CD4-positive, alpha-beta T cell (primary cell): ENCODE measurements around the gene WAS. TPM values are rescaled to one million over a fixed set of nuclear protein-coding genes. Genes with fewer than 3 reads are reported as not detected.

Experiments
- ATAC-seq: fragments of 200-7000 bp; cut with Tn5 transposase; one replicate; pipeline ENCODE4 v1.10.0; 2022; ENCODE audit warnings: mild to moderate bottlenecking; ENCODE audit not compliant: poor library complexity
- CTCF ChIA-PET: fragments of 350-600 bp; sonication (Branson Sonifier 250); formaldehyde crosslinking; loops from one replicate; lab custom pipeline; 2021; ENCODE audit warnings: antibody characterized with exemption, inconsistent platforms; lab: Charles Lee
- POLR2A ChIA-PET: fragments of 350-600 bp; sonication (Branson Sonifier 250); formaldehyde crosslinking; loops from one replicate; lab custom pipeline; 2021; ENCODE audit warnings: antibody characterized with exemption, inconsistent platforms; lab: Charles Lee
- DNase-seq, 14 experiments: peaks; one replicate each; pipeline ENCODE4 v3.0.0-alpha.2; 2013 to 2020; ENCODE audit warnings: mixed read lengths in 2 of 14
- H3K27ac ChIP-seq, 2 donors: one replicate each; pipeline versions ENCODE4 v1.5.1 to v1.7.0; 2013; ENCODE audit warnings: low read length in 2 of 2, low read depth in 1 of 2, mild to moderate bottlenecking in 1 of 2
- H3K27me3 ChIP-seq, 2 experiments: 1 replicate in 1 of 2; 2 replicates in 1 of 2; pipeline versions ENCODE4 v1.6.1 to v1.7.0; 2013; ENCODE audit warnings: low read length in 2 of 2, control low read depth in 1 of 2, mild to moderate bottlenecking in 1 of 2, moderate library complexity in 1 of 2; ENCODE audit not compliant: insufficient read depth in 2 of 2, control insufficient read depth in 1 of 2
- H3K36me3 ChIP-seq: one replicate; pipeline ENCODE4 v1.6.1; 2013; ENCODE audit warnings: low read length, control low read depth; ENCODE audit not compliant: insufficient read depth
- H3K4me1 ChIP-seq: one replicate; pipeline ENCODE4 v1.6.1; 2013; ENCODE audit warnings: low read length, control low read depth; ENCODE audit not compliant: insufficient read depth
- H3K4me3 ChIP-seq: one replicate; pipeline ENCODE4 v1.5.1; 2013; ENCODE audit warnings: mild to moderate bottlenecking, low read length, moderate library complexity
- H3K9me3 ChIP-seq, 2 experiments: 1 replicate in 1 of 2; 2 replicates in 1 of 2; pipeline versions ENCODE4 v1.6.1 to v1.7.0; 2013; ENCODE audit warnings: low read length in 2 of 2, mild to moderate bottlenecking in 2 of 2, control low read depth in 1 of 2, moderate library complexity in 1 of 2; ENCODE audit not compliant: control insufficient read depth in 1 of 2, insufficient read depth in 1 of 2
- H3K27ac Mint-ChIP-seq: one replicate; pipeline ENCODE4 v1.8.0; 2020; ENCODE audit warnings: mixed read lengths
- H3K27me3 Mint-ChIP-seq: one replicate; pipeline ENCODE4 v1.8.0; 2021; ENCODE audit warnings: mixed read lengths
- H3K36me3 Mint-ChIP-seq: one replicate; pipeline ENCODE4 v1.8.0; 2021; ENCODE audit warnings: low read depth, mixed read lengths
- H3K4me1 Mint-ChIP-seq: one replicate; pipeline ENCODE4 v1.8.0; 2021; ENCODE audit warnings: low read depth, mixed read lengths
- H3K4me3 Mint-ChIP-seq: one replicate; pipeline ENCODE4 v1.8.0; 2020; ENCODE audit warnings: mild to moderate bottlenecking, mixed read lengths
- H3K9me3 Mint-ChIP-seq: one replicate; pipeline ENCODE4 v1.8.0; 2020; ENCODE audit warnings: mixed read lengths
- CTCF ChIP-seq: fragments of 200-600 bp; IDR thresholded peaks from one replicate; pipeline ENCODE4 v1.8.0; 2022; ENCODE audit warnings: antibody characterized with exemption, mild to moderate bottlenecking
- intact Hi-C, 2 experiments: fragments of 100-400 bp; cut with DNase I in 1 of 2; cut with micrococcal nuclease in 1 of 2; formaldehyde crosslinking; loops; one replicate each; pipeline versions ENCODE4 v1.15.1 to v1.9.0; 2023 to 2025; cut with DNase I, micrococcal nuclease
- total RNA-seq, 174 experiments: library from RNA in 2 of 174; stranded (reverse) in 2 of 174; gene quantifications; one replicate each; pipeline ENCODE4 v1.2.3 and lab custom pipeline; 2021 to 2026

Gene WAS
- total RNA-seq, 2 experiments from 2014 or later = 63.7 to 67.4 TPM

- ATAC-seq (no peak), DNase-seq (no peak)
- CTCF ChIA-PET = no interaction called here
- Mint-ChIP-seq H3K36me3 (peaks cover 18% of the 10 kb centered on the region), H3K27me3 (no peaks in the 10 kb centered on the region), H3K4me3 (no peak overlapping the region), H3K27ac (peak overlapping the region; percentile 45), H3K4me1 (peaks cover 41% of the 10 kb centered on the region), H3K9me3 (peaks cover 10% of the 10 kb centered on the region)
- TF ChIP-seq CTCF = no peak
- peaks cover 19% of the 10 kb centered on the region for H3K4me1 ChIP-seq
- POLR2A ChIA-PET = interaction anchor here (0.8 kb wide), 1 partner anchor 8 kb away, joined by 4 read pairs; no protein-coding TSS in a partner anchor
- H3K36me3 ChIP-seq = no peaks in the 10 kb centered on the region
- no peak overlapping the region for H3K27ac ChIP-seq
- no peaks in the 10 kb centered on the region for H3K27me3 ChIP-seq
- peaks cover 3 to 4% of the 10 kb centered on the region in 2 experiments for H3K9me3 ChIP-seq
- no peak overlapping the region for H3K4me3 ChIP-seq
- intact Hi-C loops = no loop called here
These were observed 45.1 kb downstream of the WAS start for GRCh38 chrX:48728653-48729052.

- Mint-ChIP-seq H3K4me3 (peak overlapping the region; percentile 92), H3K27ac (peak overlapping the region; percentile 96), H3K4me1 (peaks cover 24% of the 10 kb centered on the region), H3K9me3 (no peaks in the 10 kb centered on the region), H3K36me3 (peaks cover 4% of the 10 kb centered on the region), H3K27me3 (no peaks in the 10 kb centered on the region)
- intact Hi-C loops = loop anchor here (1.0 to 10.0 kb wide), 6 partner anchors 40 to 218 kb away; partner anchors contain the start of genes SUV39H1 (in 2 of the 2), OTUD5 (in 1 of the 2), PIM2 (in 1 of the 2) and PQBP1 (in 1 of the 2)
- H3K9me3 ChIP-seq = no peaks in the 10 kb centered on the region
- peaks cover 17% of the 10 kb centered on the region for H3K4me1 ChIP-seq
- no peak for TF ChIP-seq CTCF
- H3K27ac ChIP-seq = peak overlapping the region in 1 of 2 donors; percentile 29
- ATAC-seq (peak; percentile 16), DNase-seq (peak in 2 of 14 experiments; percentile 18 to 20)
- peak overlapping the region; percentile 74 for H3K4me3 ChIP-seq
- no peaks in the 10 kb centered on the region for H3K36me3 ChIP-seq
- ChIA-PET POLR2A (interaction anchor here (1.2 to 2.8 kb wide), 14 partner anchors 8 to 266 kb away, joined by 4 to 53 read pairs (median 14); partner anchors contain the start of genes GRIPAP1, HDAC6, OTUD5 and PQBP1), CTCF (interaction anchor here (1.1 to 1.4 kb wide), 2 partner anchors 19 to 88 kb away, joined by 3 to 4 read pairs; no protein-coding TSS in a partner anchor)
- no peaks in the 10 kb centered on the region for H3K27me3 ChIP-seq
These were observed 52.7 kb downstream of the WAS start for GRCh38 chrX:48736303-48736702.

- Histone ChIP-seq H3K9me3 (no peaks in the 10 kb centered on the region), H3K27ac (peak overlapping the region in 1 of 2 donors; percentile 29), H3K36me3 (no peaks in the 10 kb centered on the region), H3K4me1 (peaks cover 17% of the 10 kb centered on the region), H3K4me3 (peak overlapping the region; percentile 74), H3K27me3 (no peaks in the 10 kb centered on the region)
- DNase-seq (no peak), ATAC-seq (no peak)
- peaks cover 24% of the 10 kb centered on the region for H3K4me1 Mint-ChIP-seq
- intact Hi-C loops = loop anchor here (1.0 to 10.0 kb wide), 8 partner anchors 24 to 218 kb away; partner anchors contain the start of genes SUV39H1 (in 2 of the 2), OTUD5 (in 1 of the 2), PIM2 (in 1 of the 2) and PQBP1 (in 1 of the 2)
- H3K36me3 Mint-ChIP-seq = peaks cover 4% of the 10 kb centered on the region
- CTCF ChIA-PET = interaction anchor here (0.7 to 1.4 kb wide), 6 partner anchors 20 to 427 kb away, joined by 3 to 4 read pairs (median 3); partner anchors contain the start of genes PQBP1 and TIMM17B
- no peaks in the 10 kb centered on the region for H3K9me3 Mint-ChIP-seq
- TF ChIP-seq CTCF = no peak
- POLR2A ChIA-PET = interaction anchor here (0.6 to 2.8 kb wide), 24 partner anchors 8 to 1592 kb away, joined by 3 to 53 read pairs (median 6); partner anchors contain the start of genes GRIPAP1, HDAC6, OTUD5 and PQBP1
- H3K27ac Mint-ChIP-seq = peak overlapping the region; percentile 96
- H3K27me3 Mint-ChIP-seq = no peaks in the 10 kb centered on the region
- peak overlapping the region; percentile 92 for H3K4me3 Mint-ChIP-seq
These were observed 53.2 kb downstream of the WAS start for GRCh38 chrX:48736878-48737212.
